Stomach (tissue), 19 donors: Measurements from ENCODE around the gene LILRB5. TPM values are rescaled to one million over a fixed set of nuclear protein-coding genes. Genes with fewer than 3 reads are reported as not detected.
A peak's percentile ranks its signal among the peaks of the same experiment; 100 is the strongest.

ENCODE experiments used
- DNase-seq, 2 donors: peaks; one replicate each; pipeline versions ENCODE4 v3.0.0 to v3.0.0-alpha.2; 2013 to 2019
- H3K27ac ChIP-seq, 5 donors: fragments of 200-600 bp in 4 of 5; sonication (generic) in 4 of 5; one replicate each; pipeline ENCODE4 v1.5.1; 2013 to 2019; ENCODE audit warnings: mild to moderate bottlenecking in 1 of 5, moderate library complexity in 1 of 5
- H3K27me3 ChIP-seq, 3 donors: fragments of 200-600 bp; sonication (generic); one replicate each; pipeline ENCODE4 v1.5.1; 2017 to 2019; ENCODE audit warnings: mixed run types in 1 of 3
- H3K36me3 ChIP-seq, 4 donors: fragments of 200-600 bp; sonication (generic); 1 replicate in 3 of 4; 2 replicates in 1 of 4; pipeline ENCODE4 v1.5.1; 2016 to 2019
- H3K4me1 ChIP-seq, 4 donors: fragments of 200-600 bp; sonication (generic); one replicate each; pipeline ENCODE4 v1.5.1; 2016 to 2019
- H3K4me3 ChIP-seq, 4 donors: fragments of 200-600 bp; sonication (generic) in 3 of 4; one replicate each; pipeline ENCODE4 v1.5.1; 2016 to 2019; ENCODE audit warnings: mild to moderate bottlenecking in 1 of 4
- H3K9me3 ChIP-seq, 4 donors: fragments of 200-600 bp; sonication (generic); one replicate each; pipeline ENCODE4 v1.5.1; 2016 to 2019
- EP300 ChIP-seq: sonication (generic); formaldehyde crosslinking; IDR thresholded peaks from one replicate; pipeline ENCODE4 v1.6.1; 2017; ENCODE audit warnings: antibody characterized with exemption
- POLR2A ChIP-seq, 4 donors: fragments of 450-650 bp; IDR thresholded peaks; one replicate each; pipeline ENCODE4 v1.6.1; 2016; ENCODE audit warnings: antibody characterized with exemption in 4 of 4, control low read depth in 2 of 4, mild to moderate bottlenecking in 1 of 4, moderate library complexity in 1 of 4
- POLR2AphosphoS5 ChIP-seq, 3 donors: sonication (generic); formaldehyde crosslinking; IDR thresholded peaks; one replicate each; pipeline ENCODE4 v1.6.1; 2016; ENCODE audit warnings: antibody characterized with exemption in 3 of 3
- WGBS, 5 donors: extraction: QIAGEN DNeasy Blood & Tissue Kit in 3 of 5; methylation state at CpG; one replicate each; pipeline versions ENCODE4 v1.1.5 to v1.1.7; 2013 to 2018; 5-methylcytosine and 5-hydroxymethylcytosine counted together
- intact Hi-C: fragments of 100-400 bp; cut with DNase I; formaldehyde crosslinking; loops from one replicate; pipeline ENCODE4 v1.15.1; 2023; ENCODE audit warnings: low total_unique reads
- long read RNA-seq, 10 donors: transcript quantifications; one replicate each; lab custom pipeline, GENCODE V29; 2026
- polyA plus RNA-seq, 3 donors: library from polyadenylated mRNA; stranded (reverse); fragments of 200-250 nt; gene quantifications; one replicate each; pipeline ENCODE4 v1.2.3, GENCODE V29; 2013
- total RNA-seq, 5 donors: library from RNA; depleted of rRNA; stranded (reverse); fragments of >200 nt; gene quantifications; one replicate each; pipeline versions ENCODE4 v1.1.0 to v1.2.3, GENCODE V29; 2014 to 2016
- TF ChIP-seq, protein P1 (sequence below), 7 experiments: fragments of 450-650 bp in 4 of 7; fragments of 200-600 bp in 3 of 7; sonication (generic) in 3 of 7; IDR thresholded peaks; one replicate each; pipeline ENCODE4 v1.5.1; 2016 to 2019; ENCODE audit warnings: antibody characterized with exemption in 7 of 7, control low read depth in 2 of 7, mild to moderate bottlenecking in 1 of 7
- donor health status: healthy with polysubstance abuse.
- donor health status: Bipolar disorder and iron deficiency.
- donor health status: healthy.

The LILRB5 gene
- 10 to 100 TPM in 1 of 5 donors, 1 to 10 TPM in 3, not detected in 1; 2.8 to 40.8 (median 5.0) TPM for total RNA-seq
- polyA plus RNA-seq = 1 to 10 TPM in 2 of 3 donors, under 1 TPM in 1; 0.28 to 3.4 (median 3.0) TPM
- long read RNA-seq, donor 1 = 0 reads
- long read RNA-seq, donor 2 = 0 reads
- long read RNA-seq, donor 3 = 0 reads
- long read RNA-seq, donor 4 = 0 reads
- long read RNA-seq, donor 5 = 0 reads
- long read RNA-seq, donor 6 = 0 reads
- long read RNA-seq, donor 7 = 0 reads
- long read RNA-seq, donor 8 = 0 reads
- long read RNA-seq, donor 9 = 0 reads
- long read RNA-seq, donor 10 = 0 reads

DNA sequence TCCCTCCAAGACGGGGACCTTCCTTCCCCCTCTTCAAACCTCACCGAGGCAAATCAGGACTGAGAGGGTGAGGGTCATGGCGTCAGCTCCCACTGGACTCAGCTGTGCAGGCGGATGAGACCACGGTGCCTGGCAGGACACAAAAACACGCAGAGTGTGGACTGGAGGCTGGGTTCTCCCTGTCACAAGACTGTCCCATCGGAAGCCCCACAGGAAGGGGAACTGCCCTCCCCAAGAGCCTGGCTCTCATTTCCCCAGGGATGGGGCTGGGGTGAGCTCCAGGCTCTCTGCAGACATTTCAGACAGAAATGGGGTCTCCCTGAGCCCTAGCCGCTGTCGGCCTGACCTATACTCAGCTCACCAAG is at the start of gene LILRB5:
Gene LILRB5 (minus strand): TSS at position 158 of the 365 bp plus-strand sequence. CDS start 80 bp downstream, at position 78.
- 68 to 75% (median 74%) methylated on average over 5 to 9 of the region's 9 CpGs for WGBS, 5 donors
- DNase-seq = no peak
- Histone ChIP-seq H3K27ac (no peak within 1 kb of the TSS), H3K4me3 (peak within 1 kb of the TSS in 2 of 4 donors; percentile 7 to 15), H3K9me3 (no peaks in the 10 kb centered on the region), H3K27me3 (peaks cover 0 to 59% (median 40%) of the 10 kb centered on the region in 3 donors), H3K36me3 (no peaks in the 10 kb centered on the region), H3K4me1 (no peaks in the 10 kb centered on the region)
- TF ChIP-seq EP300 (no peak), POLR2A (IDR thresholded peaks at IDR 0.05) (no peak), POLR2AphosphoS5 (IDR thresholded peaks at IDR 0.05) (no peak)
- TF ChIP-seq, protein P1, sequence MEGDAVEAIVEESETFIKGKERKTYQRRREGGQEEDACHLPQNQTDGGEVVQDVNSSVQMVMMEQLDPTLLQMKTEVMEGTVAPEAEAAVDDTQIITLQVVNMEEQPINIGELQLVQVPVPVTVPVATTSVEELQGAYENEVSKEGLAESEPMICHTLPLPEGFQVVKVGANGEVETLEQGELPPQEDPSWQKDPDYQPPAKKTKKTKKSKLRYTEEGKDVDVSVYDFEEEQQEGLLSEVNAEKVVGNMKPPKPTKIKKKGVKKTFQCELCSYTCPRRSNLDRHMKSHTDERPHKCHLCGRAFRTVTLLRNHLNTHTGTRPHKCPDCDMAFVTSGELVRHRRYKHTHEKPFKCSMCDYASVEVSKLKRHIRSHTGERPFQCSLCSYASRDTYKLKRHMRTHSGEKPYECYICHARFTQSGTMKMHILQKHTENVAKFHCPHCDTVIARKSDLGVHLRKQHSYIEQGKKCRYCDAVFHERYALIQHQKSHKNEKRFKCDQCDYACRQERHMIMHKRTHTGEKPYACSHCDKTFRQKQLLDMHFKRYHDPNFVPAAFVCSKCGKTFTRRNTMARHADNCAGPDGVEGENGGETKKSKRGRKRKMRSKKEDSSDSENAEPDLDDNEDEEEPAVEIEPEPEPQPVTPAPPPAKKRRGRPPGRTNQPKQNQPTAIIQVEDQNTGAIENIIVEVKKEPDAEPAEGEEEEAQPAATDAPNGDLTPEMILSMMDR (IDR thresholded peaks at IDR 0.05) = no peak
- intact Hi-C loops = no loop called here

DNA sequence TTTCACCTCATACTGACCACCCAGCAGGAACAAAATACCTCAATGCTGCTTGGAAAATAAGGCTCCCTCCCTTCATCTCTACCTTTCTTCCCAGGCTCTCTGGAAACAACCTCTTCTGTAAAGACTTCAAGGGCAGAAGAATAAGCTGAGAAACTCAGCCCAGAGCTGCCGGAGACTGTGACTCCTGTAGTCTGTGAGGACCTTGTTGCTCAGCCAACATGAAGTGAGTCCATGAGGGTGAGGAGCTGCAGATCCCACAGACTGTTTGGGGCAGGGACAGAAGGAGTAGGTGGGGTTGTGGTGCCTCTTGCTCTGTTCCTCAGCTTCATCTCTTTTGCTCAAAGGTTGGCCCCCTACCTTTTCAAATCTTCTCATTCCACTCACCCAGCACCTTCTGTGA is 48.1 kb upstream of the LILRB5 start:
- H3K36me3 ChIP-seq = no peaks in the 10 kb centered on the region
- peaks cover 0 to 26% (median 0%) of the 10 kb centered on the region in 3 donors for H3K27me3 ChIP-seq
- H3K27ac ChIP-seq = no peak overlapping the region
- H3K9me3 ChIP-seq = no peaks in the 10 kb centered on the region
- intact Hi-C loops = no loop called here
- 84 to 94% (median 85%) methylated on average over 1 of the region's 1 CpG for WGBS, 5 donors
- H3K4me1 ChIP-seq = no peaks in the 10 kb centered on the region
- H3K4me3 ChIP-seq = no peak overlapping the region
- no peak for DNase-seq
- TF ChIP-seq POLR2AphosphoS5 (IDR thresholded peaks at IDR 0.05) (no peak), POLR2A (IDR thresholded peaks at IDR 0.05) (no peak), EP300 (no peak)
- TF ChIP-seq, protein P1 (IDR thresholded peaks at IDR 0.05) = no peak

DNA sequence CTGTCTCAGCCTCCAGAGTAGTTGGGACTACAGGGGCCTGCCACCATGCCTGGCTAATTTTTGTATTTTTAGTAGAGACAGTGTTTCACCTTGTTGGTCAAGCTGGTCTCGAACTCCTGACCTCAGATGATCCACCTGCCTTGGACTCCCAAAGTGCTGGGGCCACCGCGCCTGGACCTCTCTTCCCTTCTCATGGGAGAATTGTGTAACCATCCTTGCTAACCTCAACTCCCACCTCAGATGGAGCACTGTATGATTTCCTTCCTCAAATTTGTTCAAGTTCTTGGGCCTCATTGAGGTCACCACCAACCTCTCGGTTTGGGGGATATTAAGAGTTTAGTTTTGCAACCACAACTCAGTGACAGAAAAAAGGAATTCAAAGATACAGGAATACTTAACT is 45.2 kb upstream of the LILRB5 start:
- no peak for TF ChIP-seq POLR2A (IDR thresholded peaks at IDR 0.05)
- TF ChIP-seq EP300 = no peak
- TF ChIP-seq POLR2AphosphoS5 (IDR thresholded peaks at IDR 0.05) = no peak
- TF ChIP-seq, protein P1 (IDR thresholded peaks at IDR 0.05) = no peak
- intact Hi-C loops = no loop called here
- Histone ChIP-seq H3K9me3 (no peaks in the 10 kb centered on the region), H3K4me1 (no peaks in the 10 kb centered on the region), H3K27me3 (peaks cover 0 to 39% (median 5%) of the 10 kb centered on the region in 3 donors), H3K27ac (no peak overlapping the region), H3K4me3 (no peak overlapping the region), H3K36me3 (no peaks in the 10 kb centered on the region)
- WGBS, 5 donors = 56 to 66% (median 63%) methylated on average over 4 of the region's 4 CpGs
- no peak for DNase-seq

DNA sequence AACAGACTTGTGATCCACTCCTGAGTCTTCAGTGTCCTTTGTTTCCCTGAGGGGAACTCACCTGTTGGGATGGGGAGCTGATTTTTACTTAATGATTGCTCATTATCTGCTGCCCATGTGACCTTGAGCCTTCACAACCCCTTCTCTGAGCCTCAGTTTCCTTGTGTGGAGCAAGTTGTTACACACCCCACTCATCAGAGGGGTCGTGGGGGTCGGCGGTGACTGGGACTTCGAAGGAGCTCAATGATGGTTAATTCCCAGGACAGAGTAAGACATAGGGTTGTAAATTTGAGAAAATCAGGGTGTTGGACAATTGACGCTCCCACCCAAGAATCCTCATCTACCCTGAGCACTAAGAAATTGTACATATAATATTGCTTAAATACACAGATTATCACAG is 42.4 kb upstream of the LILRB5 start:
- Histone ChIP-seq H3K4me1 (no peaks in the 10 kb centered on the region), H3K4me3 (no peak overlapping the region), H3K36me3 (no peaks in the 10 kb centered on the region), H3K27ac (no peak overlapping the region), H3K27me3 (peaks cover 0 to 28% (median 5%) of the 10 kb centered on the region in 3 donors), H3K9me3 (peaks cover 0 to 2% (median under 1%) of the 10 kb centered on the region in 4 donors)
- TF ChIP-seq POLR2A (IDR thresholded peaks at IDR 0.05) = no peak
- no peak for TF ChIP-seq EP300
- no peak for TF ChIP-seq POLR2AphosphoS5 (IDR thresholded peaks at IDR 0.05)
- TF ChIP-seq, protein P1 (IDR thresholded peaks at IDR 0.05) = no peak
- intact Hi-C loops = no loop called here
- no peak for DNase-seq
- WGBS, 5 donors = 73 to 92% (median 86%) methylated on average over 5 of the region's 5 CpGs
